ENCODE measurements around the gene HEPHL1. TPM values are rescaled to one million over a fixed set of nuclear protein-coding genes. Genes with fewer than 3 reads are reported as not detected.

Gene HEPHL1
- total and polyA plus RNA-seq, 2 donors (not counting 1 experiment from before 2014, with no cell fraction given): not detected

DNA sequence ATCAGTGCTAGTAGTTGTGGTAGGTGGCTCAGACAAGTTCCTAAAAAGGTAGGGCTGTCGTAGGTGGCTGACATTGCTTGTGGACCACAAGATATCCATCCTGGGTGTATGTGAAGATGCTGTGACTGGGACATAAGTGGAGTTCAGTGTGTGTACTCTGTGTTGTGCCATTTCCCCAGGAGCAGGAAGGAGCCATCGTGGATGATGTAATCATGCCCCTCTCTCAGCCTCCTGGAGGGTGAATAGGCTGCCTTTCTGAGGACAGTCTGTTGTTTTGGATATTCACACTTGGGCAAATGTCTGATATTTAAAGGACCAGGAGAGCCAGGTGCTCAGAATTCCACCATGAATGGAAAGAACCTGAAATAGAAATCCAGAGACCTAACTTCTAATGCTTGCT lies 2.7 kb downstream of the HEPHL1 start:
- Histone ChIP-seq H4K20me1 (ENCODE audit: control insufficient read depth, insufficient read depth, low read length, poor library complexity, severe bottlenecking) (no peaks in the 10 kb centered on the region), H3K27ac (ENCODE audit: low read length in 2 of 2) (no peak overlapping the region), H3K9ac (ENCODE audit: low read length) (no peak overlapping the region), H3K4me3 (ENCODE audit: control extremely low read depth in 1 of 5, extremely low read depth in 1 of 5, insufficient read depth in 1 of 5, low read depth in 2 of 5, low read length in 4 of 5) (no peak overlapping the region), H3K36me3 (replicated peaks in 1 of 2; ENCODE audit: control extremely low read depth in 1 of 2, control insufficient read depth in 1 of 2, extremely low read depth in 1 of 2, insufficient read depth in 2 of 2, low read length in 1 of 2) (no peaks in the 10 kb centered on the region), H2AFZ (ENCODE audit: insufficient read depth, low read depth, low read length, poor library complexity, severe bottlenecking) (no peak overlapping the region), H3K4me2 (replicated peaks; ENCODE audit: low read depth, low read length, poor library complexity, severe bottlenecking) (no peak overlapping the region), H3K27me3 (replicated peaks in 1 of 4; ENCODE audit: control extremely low read depth in 1 of 4, control insufficient read depth in 3 of 4, insufficient read depth in 4 of 4, low read length in 3 of 4) (peaks cover 0 to 4% (median 0%) of the 10 kb centered on the region in 4 experiments), H3K4me1 (ENCODE audit: control insufficient read depth in 2 of 2, insufficient read depth in 2 of 2, low read length in 2 of 2) (no peaks in the 10 kb centered on the region), H3K9me3 (ENCODE audit: control extremely low read depth in 1 of 3, control insufficient read depth in 2 of 3, insufficient read depth in 1 of 3, low read length in 2 of 3) (peaks cover 0 to 3% (median 1%) of the 10 kb centered on the region in 3 donors), H3K79me2 (ENCODE audit: control insufficient read depth, insufficient read depth, low read length) (no peaks in the 10 kb centered on the region)
- POLR2A ChIA-PET: no interaction called here
- DNase-seq (no peak), ATAC-seq (ENCODE audit: low read depth) (no peak)
- no peaks in the 10 kb centered on the region for H3K4me1 Mint-ChIP-seq
- CTCF ChIA-PET: no interaction called here
- peaks cover 11% of the 10 kb centered on the region for H3K9me3 Mint-ChIP-seq (ENCODE audit: insufficient read depth)
- H3K27me3 Mint-ChIP-seq: peaks cover 5% of the 10 kb centered on the region
- TF ChIP-seq, protein P1, sequence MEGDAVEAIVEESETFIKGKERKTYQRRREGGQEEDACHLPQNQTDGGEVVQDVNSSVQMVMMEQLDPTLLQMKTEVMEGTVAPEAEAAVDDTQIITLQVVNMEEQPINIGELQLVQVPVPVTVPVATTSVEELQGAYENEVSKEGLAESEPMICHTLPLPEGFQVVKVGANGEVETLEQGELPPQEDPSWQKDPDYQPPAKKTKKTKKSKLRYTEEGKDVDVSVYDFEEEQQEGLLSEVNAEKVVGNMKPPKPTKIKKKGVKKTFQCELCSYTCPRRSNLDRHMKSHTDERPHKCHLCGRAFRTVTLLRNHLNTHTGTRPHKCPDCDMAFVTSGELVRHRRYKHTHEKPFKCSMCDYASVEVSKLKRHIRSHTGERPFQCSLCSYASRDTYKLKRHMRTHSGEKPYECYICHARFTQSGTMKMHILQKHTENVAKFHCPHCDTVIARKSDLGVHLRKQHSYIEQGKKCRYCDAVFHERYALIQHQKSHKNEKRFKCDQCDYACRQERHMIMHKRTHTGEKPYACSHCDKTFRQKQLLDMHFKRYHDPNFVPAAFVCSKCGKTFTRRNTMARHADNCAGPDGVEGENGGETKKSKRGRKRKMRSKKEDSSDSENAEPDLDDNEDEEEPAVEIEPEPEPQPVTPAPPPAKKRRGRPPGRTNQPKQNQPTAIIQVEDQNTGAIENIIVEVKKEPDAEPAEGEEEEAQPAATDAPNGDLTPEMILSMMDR (IDR thresholded peaks at IDR 0.05): no peak
- no peak for TF ChIP-seq EZH2 (IDR thresholded peaks at IDR 0.05; ENCODE audit: borderline replicate concordance, insufficient read depth, low read depth, low read length, poor library complexity, severe bottlenecking)
- no peak overlapping the region for H3K27ac Mint-ChIP-seq
- 100% methylated on average over 1 of the region's 2 CpGs for WGBS (ENCODE audit: insufficient coverage)
- H3K4me3 Mint-ChIP-seq: no peak overlapping the region
- intact Hi-C loops (cut with micrococcal nuclease): no loop called here

- no peaks in the 10 kb centered on the region for H3K36me3 ChIP-seq (replicated peaks in 1 of 2; ENCODE audit: control extremely low read depth in 1 of 2, control insufficient read depth in 1 of 2, extremely low read depth in 1 of 2, insufficient read depth in 2 of 2, low read length in 1 of 2)
- H4K20me1 ChIP-seq (ENCODE audit: control insufficient read depth, insufficient read depth, low read length, poor library complexity, severe bottlenecking): no peaks in the 10 kb centered on the region
- DNase-seq: no peak
- H3K4me1 ChIP-seq (ENCODE audit: control insufficient read depth in 2 of 2, insufficient read depth in 2 of 2, low read length in 2 of 2): no peaks in the 10 kb centered on the region
- WGBS (ENCODE audit: insufficient coverage): no CpG with 5 or more reads among the region's 2 CpGs
- intact Hi-C loops (cut with micrococcal nuclease): no loop called here
- Mint-ChIP-seq H3K4me3 (no peak overlapping the region), H3K27ac (no peak overlapping the region), H3K27me3 (peaks cover 5% of the 10 kb centered on the region), H3K4me1 (no peaks in the 10 kb centered on the region), H3K9me3 (ENCODE audit: insufficient read depth) (peaks cover 11% of the 10 kb centered on the region)
- no peak for ATAC-seq (ENCODE audit: low read depth)
- POLR2A ChIA-PET: no interaction called here
- no peaks in the 10 kb centered on the region for H3K79me2 ChIP-seq (ENCODE audit: control insufficient read depth, insufficient read depth, low read length)
- no peak overlapping the region for H3K27ac ChIP-seq (ENCODE audit: low read length in 2 of 2)
- CTCF ChIA-PET: no interaction called here
- no peak overlapping the region for H3K4me2 ChIP-seq (replicated peaks; ENCODE audit: low read depth, low read length, poor library complexity, severe bottlenecking)
- H3K27me3 ChIP-seq (replicated peaks in 1 of 4; ENCODE audit: control extremely low read depth in 1 of 4, control insufficient read depth in 3 of 4, insufficient read depth in 4 of 4, low read length in 3 of 4): peaks cover 0 to 4% (median 0%) of the 10 kb centered on the region in 4 experiments
- no peak overlapping the region for H3K9ac ChIP-seq (ENCODE audit: low read length)
- peaks cover 0 to 3% (median 1%) of the 10 kb centered on the region in 3 donors for H3K9me3 ChIP-seq (ENCODE audit: control extremely low read depth in 1 of 3, control insufficient read depth in 2 of 3, insufficient read depth in 1 of 3, low read length in 2 of 3)
- H3K4me3 ChIP-seq (ENCODE audit: control extremely low read depth in 1 of 5, extremely low read depth in 1 of 5, insufficient read depth in 1 of 5, low read depth in 2 of 5, low read length in 4 of 5): no peak overlapping the region
- H2AFZ ChIP-seq (ENCODE audit: insufficient read depth, low read depth, low read length, poor library complexity, severe bottlenecking): no peak overlapping the region
- TF ChIP-seq EZH2 (IDR thresholded peaks at IDR 0.05; ENCODE audit: borderline replicate concordance, insufficient read depth, low read depth, low read length, poor library complexity, severe bottlenecking): no peak
- TF ChIP-seq, protein P1 (IDR thresholded peaks at IDR 0.05): no peak
Measured at GRCh38 chr11:94024547-94024946, 3.4 kb downstream of the HEPHL1 start.

Data from B cell (primary cell).